NCI-H1092 treated with DMSO at 0.1 percent for 48 hours (cell line): ENCODE results near the gene PRICKLE1.

Experiments
- DNase-seq: peaks from one replicate; lab custom pipeline; 2025; lab: John Stamatoyannopoulos, UW

PRICKLE1 gene

GRCh38 chr12:42448841-42449240 lies 140.7 kb downstream of the PRICKLE1 start:
- DNase-seq: no peak

GRCh38 chr12:42447371-42447786 lies 142.2 kb downstream of the PRICKLE1 start:
- DNase-seq: no peak

GRCh38 chr12:42446761-42447160 lies 142.8 kb downstream of the PRICKLE1 start:
- DNase-seq: no peak

- DNase-seq: no peak
Measured at GRCh38 chr12:42445891-42446290, 143.7 kb downstream of the PRICKLE1 start.

- DNase-seq: no peak
Measured at GRCh38 chr12:42444192-42444943, 145.2 kb downstream of the PRICKLE1 start.

- no peak for DNase-seq
Measured at GRCh38 chr12:42442888-42443287, 146.7 kb downstream of the PRICKLE1 start.

GRCh38 chr12:42442311-42442759 lies 147.2 kb downstream of the PRICKLE1 start:
- DNase-seq: no peak

- no peak for DNase-seq
Measured at GRCh38 chr12:42440608-42441007, 148.9 kb downstream of the PRICKLE1 start.

- no peak for DNase-seq
Measured at GRCh38 chr12:42432517-42433140, 156.9 kb downstream of the PRICKLE1 start.

GRCh38 chr12:42428850-42429249 lies 160.7 kb downstream of the PRICKLE1 start:
- no peak for DNase-seq

GRCh38 chr12:42426746-42427145 lies 162.8 kb downstream of the PRICKLE1 start:
- no peak for DNase-seq

- no peak for DNase-seq
Measured at GRCh38 chr12:42422785-42423184, 166.8 kb downstream of the PRICKLE1 start.

GRCh38 chr12:42421844-42422779 lies 167.4 kb downstream of the PRICKLE1 start:
- DNase-seq: no peak

GRCh38 chr12:42420395-42420794 lies 169.2 kb downstream of the PRICKLE1 start:
- no peak for DNase-seq

- DNase-seq: no peak
Measured at GRCh38 chr12:42410340-42410739, 179.2 kb downstream of the PRICKLE1 start.

- DNase-seq: no peak
Measured at GRCh38 chr12:42409471-42409870, 180.1 kb downstream of the PRICKLE1 start.

- no peak for DNase-seq
Measured at GRCh38 chr12:42407306-42407705, 182.2 kb downstream of the PRICKLE1 start.
